NOMO-1 treated with DMSO at 0.1 percent for 48 hours (cell line): ENCODE results near the gene CAPS.
"Not testable (repeated sequence)": the region's sequence is repeated elsewhere in the genome, so short reads cannot be mapped to it uniquely, and the experiment has no call there.

Experiments
- DNase-seq: peaks from one replicate; lab custom pipeline; 2025; ENCODE audit not compliant: unreplicated experiment; lab: John Stamatoyannopoulos, UW

The CAPS gene

GRCh38 chr19:5954293-5954692 is 40.2 kb downstream of the CAPS start:
- no peak for DNase-seq

DNA sequence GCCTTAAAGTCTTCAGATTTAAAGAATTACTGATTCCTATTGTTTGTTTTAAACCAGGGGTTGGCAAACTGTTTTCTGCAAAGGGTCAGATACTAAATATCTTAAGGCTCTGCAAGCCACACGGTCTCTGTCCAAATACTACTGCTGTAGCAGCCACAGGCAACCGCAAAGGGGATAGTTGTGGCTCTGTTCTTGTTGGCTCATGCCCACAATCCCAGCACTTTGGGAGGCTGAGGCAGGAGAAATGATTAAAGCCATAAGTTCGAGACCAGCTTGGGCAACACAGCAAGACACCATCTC is 41.5 kb downstream of the CAPS start:
- no peak for DNase-seq

GRCh38 chr19:5956323-5956722 is 42.3 kb downstream of the CAPS start:
- no peak for DNase-seq

DNA sequence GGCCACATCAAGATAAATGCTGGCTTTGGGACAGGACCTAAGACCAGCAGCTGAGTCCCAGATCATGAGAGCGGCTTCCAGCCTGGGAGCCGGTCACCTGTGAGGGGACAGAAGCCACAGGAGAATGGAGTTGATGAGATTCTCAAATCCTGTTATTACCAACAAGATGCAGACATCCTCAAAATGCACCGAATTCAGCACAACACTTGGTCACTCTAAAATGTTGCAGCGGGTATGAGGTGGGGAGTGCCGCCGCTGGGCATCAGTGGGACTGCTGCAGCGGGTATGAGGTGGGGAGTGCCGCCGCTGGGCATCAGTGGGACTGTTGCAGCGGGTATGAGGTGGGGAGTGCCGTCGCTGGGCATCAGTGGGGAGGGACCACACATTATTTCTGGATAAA is 42.7 kb downstream of the CAPS start:
- no peak for DNase-seq

DNA sequence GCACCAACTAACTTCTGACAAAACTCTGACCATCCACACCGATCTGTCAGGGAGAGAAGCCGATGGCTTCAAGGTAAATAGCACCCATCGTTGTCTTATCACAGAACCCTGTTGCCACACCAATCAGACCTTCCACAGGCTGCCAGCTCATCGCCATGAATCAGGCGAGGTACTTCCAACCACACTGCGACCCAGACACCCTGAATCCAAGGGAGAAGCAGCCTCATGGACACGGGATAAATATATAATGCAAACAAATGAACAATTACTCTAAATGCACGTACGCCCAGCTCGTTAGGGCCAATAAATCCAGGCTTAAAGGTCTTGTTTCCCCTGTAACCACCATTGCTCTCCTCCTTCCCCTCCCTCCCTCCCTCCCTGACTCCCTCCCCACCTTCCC is 43.1 kb downstream of the CAPS start:
- no peak for DNase-seq

DNA sequence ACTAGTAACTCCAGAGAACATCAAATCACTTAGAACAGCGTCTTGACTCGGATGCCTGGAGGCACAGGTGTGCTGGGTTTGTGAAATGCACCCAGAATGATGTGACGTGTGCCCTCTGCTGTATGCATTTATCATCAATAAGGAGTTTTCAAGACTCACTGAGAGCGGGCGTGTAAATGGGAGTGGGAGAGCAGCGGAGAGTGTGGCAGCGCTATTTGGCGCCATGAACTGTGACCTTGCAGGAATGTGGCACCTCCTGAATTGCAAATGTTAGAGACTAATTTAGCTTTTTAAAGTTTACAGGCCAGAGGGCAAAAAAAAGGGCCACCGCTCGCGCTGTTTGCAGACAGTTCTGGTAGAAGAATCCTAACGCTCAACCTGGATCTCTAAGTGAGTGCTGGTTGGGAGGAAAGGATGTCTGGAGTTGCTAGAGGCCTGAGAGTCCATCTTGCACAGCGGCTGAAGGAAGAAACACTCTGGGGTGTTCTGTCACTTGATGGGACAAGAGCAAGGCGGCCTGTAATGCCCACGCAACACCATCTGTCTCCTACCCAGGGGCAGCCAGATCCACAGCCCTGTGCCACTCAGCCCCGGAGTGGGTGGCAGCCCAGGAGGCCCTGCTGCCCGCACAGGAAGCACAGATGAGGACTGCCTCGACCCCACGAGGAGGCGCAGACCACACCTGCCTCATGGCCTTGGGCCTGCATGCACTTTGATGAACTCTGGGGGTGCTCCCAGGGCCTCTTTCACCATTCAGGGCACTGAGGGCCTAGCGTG is 44.2 kb downstream of the CAPS start:
- DNase-seq = no peak

DNA sequence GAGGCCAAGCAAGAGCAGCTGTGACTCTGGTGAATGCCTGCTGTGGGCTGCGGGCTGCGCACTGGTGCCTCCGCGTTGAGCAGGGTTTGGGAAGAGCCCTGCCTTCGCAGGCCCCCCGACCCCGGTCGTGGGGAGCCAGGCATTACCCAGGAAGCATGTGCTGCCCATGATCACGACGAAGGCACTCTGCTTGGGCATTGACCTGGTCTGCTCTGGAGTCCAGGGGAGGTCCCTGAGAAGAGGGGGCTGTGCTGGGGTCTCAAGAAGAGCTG is 44.7 kb downstream of the CAPS start:
- DNase-seq = no peak

DNA sequence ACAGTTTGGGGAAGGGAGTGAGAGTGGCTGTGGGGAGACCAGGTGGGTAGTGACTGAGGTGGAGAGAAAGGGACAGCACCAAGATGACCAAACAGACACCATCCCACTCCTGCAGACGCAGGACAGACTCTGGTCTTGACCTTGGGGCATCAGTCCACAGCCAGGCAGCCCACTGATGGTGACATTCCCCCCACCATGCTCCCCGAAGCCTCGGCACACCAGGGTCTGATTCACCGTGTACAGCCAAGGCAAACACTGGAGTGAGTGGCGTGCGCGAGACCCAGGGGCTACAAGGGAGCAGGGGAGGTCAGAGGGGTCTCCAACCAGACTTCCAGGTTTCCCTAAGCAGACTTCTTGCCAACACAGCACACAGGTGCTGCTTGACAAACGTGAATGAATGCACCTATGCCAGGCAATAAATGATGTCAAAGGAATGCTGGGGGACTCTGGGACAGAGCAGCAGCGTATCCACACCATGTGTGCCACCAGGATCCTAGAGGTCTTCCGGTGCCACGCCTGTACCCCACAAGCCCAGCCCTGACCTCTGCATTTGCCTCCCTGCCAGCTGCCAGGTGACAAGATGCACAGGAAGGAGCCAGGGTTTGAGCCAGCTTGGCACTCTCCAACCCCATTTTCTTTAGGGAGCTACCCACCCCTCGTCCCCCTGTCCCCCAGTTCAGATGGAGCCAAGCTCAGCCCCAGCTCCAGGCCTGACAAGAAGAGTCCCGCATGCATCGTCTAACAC is 45.4 kb downstream of the CAPS start:
- no peak for DNase-seq

DNA sequence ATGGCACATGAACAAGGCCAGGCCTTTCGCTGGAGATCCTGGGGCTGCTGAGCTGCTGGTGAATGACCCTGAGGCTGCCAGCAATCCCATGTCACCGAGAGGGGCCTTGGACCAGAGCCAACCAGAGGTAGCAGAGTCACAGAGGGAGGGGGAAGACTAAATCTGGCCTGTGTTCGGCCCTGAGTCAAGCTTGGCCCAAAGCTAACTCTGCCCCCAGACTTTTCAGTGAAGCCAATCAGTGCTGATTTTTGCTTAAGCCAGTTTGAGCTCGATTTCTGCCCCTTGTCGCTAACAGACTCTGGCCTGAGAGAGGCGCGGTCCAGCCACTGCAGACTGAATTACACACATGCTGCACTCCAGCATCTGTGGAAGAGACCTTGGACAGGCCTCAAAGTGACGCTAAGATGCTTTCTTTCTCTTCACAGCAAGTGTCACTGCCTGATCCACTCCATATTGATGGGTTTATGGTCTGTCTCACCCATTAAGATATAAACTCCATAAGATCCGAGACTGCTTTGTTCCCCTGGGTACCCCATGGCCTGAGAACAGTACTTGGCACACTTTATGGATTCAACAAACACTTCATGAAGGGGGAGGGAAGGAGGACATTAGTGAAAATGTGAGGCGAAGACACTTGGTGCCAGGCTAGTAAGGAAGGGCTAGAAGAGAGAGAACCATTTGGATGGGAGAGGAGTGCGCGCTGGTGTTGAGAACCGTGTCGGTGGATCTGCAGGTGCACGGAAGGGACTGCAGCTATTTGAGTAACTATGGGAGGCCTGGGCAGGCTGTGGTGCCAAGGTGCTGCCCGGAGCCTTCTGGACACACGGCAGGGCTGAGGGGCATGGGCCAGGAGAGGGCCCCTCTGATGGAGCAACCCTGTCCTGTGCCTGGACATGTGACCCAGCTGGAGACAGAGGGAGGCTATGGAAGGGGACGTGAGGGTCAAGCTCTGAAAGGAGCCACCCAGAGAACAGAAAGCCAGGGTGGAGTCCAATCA is 46.2 kb downstream of the CAPS start:
- no peak for DNase-seq

- DNase-seq = not testable (repeated sequence)
Measured at GRCh38 chr19:5961641-5961968, 47.6 kb downstream of the CAPS start.

DNA sequence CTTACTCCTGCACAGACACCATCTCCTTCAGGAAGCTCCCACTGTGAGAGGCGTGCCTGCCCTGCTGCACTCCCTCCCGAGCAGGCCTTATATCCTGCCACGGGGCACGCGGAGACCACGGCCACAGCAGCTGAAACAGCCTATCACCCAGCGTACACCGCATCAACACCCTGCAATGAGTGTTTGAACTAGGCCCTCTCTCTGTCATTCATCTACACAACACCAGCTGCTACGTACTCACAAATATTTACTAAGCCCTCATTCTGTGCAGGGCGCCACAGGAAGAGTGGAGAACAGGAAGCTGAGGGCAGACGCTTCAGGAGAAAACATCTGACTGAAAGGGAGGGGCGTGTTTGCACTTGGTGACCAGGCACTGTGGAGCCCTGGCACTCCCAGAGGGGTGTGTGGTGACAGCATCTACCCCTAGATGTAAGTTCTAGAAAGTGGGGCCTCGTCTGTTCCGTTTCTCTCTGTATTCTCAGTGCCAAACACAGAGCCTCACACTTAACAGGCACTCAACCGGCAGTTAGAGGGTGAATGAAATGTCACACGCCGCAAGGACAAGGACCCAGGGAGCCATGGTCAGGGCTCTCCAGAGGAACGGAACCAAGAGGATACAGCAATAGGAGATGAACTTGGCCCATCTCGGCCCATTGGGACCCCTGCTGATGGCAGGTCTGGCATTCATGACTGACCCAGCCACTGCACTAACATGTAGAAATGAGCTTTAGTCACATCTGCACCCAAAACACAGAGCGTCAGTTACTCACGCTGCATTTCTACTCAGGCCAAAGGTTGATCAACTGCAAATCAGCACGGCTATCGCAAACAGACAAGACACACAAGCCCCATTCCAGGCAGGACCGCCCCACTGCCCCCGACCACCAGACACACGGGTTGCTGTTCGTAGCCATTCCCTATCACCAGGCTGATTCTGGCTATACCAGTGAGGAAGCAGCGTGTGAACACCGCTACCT is 48.2 kb downstream of the CAPS start:
- peak; percentile 3 for DNase-seq

GRCh38 chr19:5963259-5963658 is 49.2 kb downstream of the CAPS start:
- not testable (repeated sequence) for DNase-seq

DNA sequence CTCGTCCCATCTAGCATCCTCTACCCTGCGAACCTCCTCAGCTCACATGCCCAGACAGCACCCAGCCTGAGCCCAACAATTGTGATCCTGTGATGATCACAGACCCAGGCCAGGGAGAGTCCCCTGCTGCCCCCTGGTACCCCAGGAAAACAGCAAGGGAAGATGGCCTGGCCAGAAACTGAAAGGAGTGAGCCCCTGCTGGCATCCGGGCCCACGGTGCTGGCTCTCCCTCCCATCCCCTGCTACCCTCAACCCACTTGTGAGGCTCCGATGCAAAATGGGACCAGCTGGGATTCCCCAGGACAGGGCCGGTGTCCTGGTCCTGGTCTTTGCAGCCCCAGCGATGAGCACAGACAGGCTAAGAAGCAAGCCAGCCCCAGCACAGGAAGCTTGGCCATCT is 49.8 kb downstream of the CAPS start:
- no peak for DNase-seq

GRCh38 chr19:5964816-5965565 is 50.9 kb downstream of the CAPS start:
- no peak for DNase-seq
